GM21717 (cell line): ENCODE data around the gene KCNS3.
"Not testable (repeated sequence)": the region's sequence is repeated elsewhere in the genome, so short reads cannot be mapped to it uniquely, and the experiment has no call there.

Experiments
- ATAC-seq: cut with Tn5 transposase; IDR thresholded peaks from one replicate; pipeline ENCODE4 v1.9.1; 2021; ENCODE audit warnings: mild to moderate bottlenecking, moderate library complexity; ENCODE audit not compliant: unreplicated experiment

Gene KCNS3

DNA sequence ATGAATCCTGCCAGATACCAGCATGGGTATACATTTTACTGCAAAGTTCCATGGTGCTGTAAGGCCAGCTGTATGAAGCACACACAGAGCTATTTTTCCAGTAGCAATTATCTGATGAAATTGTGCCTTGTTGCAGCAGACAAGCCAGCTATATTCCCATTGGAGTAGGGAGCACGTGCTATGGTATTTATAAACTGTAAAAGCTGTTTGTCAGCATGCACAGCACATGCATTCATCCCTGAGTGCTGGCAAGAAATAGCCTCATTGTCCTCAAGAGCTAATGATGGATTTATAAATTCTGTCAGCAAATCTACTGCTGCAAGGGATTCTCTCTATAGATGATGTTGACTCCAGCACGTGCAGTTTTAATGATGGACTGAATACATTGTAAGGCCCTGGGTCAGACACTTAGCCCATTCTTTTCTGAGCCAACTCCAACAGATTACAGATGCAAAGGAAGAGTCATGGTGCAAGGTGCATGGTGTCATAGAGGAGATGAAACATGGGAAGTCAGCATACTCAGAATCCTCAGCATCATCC, 61.7 kb downstream of the KCNS3 start:
- no peak for ATAC-seq

DNA sequence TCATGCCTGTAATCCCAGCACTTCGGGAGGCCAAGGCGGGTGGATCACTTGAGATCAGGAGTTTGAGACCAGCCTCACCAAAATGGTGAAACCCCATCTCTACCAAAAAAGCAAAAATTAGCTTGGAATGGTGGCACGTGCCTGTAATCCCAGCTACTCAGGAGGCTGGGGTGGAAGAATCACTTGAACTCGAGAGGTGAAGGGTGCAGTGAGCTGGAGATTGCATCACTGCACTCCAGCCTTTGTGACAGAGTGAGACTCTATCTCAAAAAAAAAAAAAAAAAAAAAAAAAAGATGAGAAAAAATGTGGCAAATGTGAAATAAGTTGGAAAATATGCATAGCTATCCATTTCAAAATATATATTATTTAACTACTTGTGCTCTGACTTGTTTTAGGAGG, 65.0 kb downstream of the KCNS3 start:
- no peak for ATAC-seq

DNA sequence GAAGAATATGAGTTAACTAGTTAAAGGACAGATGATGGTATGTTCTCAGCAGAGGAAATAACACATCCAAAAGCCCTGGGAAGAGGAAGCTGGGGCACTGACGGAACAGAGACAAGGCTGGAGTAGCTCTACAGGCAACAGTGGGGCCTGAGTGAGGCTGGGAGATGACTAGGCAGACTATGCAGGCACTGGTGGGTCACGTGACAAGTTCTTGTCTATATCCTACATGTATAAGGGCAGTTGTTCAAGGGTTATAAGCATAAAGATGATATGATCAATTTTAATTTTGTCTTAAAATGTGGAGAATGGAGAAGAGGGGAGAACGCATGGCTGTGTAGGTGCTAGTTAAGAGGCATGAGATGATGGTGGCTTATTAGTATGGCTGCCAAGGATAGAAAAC, 68.6 kb downstream of the KCNS3 start:
- no peak for ATAC-seq

- no peak for ATAC-seq
These were observed 71.5 kb downstream of the KCNS3 start for GRCh38 chr2:17950006-17950405.

DNA sequence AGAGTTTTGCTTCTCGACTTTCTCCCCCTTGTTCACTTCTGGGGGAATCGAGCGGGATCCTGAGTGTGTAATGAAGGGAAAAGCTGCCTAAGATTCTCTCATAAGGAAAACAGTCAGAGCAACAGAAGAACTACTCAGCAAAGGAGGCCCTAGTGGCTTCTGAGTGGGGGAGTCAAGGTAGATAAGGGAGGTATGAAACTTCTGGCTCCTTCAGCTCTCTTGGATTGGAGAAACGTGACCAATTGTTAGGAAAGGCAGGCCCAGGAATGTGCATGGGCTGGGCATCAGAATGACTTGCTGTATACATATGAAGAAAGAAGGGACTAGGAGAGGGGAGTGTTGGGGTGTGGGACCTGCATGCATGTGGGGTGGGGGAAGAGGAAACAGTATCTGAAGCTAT, 73.1 kb downstream of the KCNS3 start:
- ATAC-seq = no peak

GRCh38 chr2:17958466-17959092, 80.1 kb downstream of the KCNS3 start:
- ATAC-seq = no peak

DNA sequence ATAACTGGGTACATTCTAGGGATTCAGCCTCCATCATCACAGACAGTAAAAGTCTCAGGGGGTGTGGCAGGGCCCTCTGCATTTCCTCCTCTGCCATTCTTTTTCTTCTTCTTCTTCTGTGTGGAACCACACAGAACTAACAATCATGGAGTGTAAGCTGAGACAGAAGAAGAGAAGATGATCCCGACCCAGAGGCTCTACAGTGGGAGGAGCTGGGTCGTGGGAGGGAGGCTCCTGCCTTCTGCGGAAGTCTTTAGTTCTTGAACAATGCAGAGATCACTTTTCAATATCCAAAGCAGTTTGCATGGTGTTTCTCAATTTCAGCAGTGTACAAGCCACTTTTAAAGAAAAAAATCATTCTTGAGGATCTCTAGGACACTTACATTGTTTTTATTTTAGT, 80.9 kb downstream of the KCNS3 start:
- ATAC-seq = no peak

DNA sequence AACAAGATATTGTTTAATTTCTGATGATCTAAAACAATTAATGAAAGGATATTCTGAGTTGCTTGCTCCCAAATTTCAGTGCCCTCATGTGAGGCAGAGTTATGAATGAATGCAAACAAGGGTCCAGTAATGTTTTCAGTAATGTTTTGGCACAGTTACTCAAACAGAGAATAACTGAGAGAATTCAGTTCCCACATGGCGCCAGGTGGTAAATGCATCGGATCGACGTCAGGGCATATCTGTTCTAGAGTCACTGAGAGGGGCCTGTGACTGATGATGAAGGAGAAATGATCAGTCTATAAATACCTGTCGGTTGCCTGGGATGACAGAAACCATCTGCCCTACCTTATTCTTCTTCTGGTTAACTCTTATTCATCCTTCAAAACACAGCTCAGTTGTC, 81.4 kb downstream of the KCNS3 start:
- peak; percentile 93 for ATAC-seq

DNA sequence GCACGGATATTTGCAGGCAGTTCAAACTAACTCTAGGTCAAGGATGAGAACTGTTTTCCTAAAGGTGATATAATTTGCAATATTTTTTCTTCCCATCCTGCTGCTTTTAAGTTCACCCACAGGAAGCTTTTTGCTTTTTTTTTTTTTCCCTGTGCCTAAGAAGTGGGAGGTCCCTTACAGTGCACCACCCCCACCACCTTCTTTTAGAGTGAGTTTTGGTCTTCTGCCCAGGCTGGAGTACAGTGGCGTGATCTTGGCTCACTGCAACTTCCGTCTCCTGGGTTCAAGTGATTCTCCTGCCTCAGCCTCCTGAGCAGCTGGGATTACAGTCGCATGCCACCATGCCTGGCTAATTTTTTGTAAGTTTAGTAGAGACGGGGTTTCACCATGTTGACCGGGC, 82.5 kb downstream of the KCNS3 start:
- no peak for ATAC-seq

- ATAC-seq = no peak
These were observed 83.3 kb downstream of the KCNS3 start for GRCh38 chr2:17961789-17962188.

DNA sequence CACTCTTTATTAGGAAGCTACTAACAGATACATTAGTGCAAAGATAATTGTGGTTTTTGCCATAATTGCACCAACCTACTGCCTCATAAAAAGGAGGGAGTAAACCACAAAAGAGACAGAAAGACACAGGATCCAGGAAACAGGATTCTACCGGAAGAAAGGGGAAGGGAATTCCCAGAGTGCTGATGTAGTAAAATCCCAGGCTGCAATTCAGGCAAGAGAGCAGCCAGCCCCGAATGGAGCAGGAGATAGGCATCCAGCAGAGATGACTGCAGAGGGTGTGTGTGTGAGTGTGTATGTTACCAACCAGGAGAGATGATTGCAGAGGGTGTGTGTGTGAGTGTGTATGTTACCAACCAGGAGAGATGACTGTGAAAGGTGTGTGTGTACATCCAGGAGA, 84.4 kb downstream of the KCNS3 start:
- ATAC-seq = no peak

DNA sequence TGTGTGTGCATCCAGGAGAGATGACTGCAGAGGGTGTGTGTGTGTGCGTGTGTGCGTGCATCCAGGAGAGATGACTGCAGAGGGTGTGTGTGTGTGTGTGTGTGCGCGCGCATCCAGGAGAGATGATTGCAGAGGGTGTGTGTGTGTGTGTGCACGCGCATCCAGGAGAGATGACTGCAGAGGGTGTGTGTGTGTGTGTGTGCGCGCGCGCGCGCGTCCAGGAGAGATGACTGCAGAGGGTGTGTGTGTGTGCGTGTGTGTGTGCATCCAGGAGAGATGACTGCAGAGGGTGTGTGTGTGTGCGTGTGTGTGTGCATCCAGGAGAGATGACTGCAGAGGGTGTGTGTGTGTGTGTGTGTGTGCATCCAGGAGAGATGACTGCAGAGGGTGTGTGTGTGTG, 85.1 kb downstream of the KCNS3 start:
- not testable (repeated sequence) for ATAC-seq

DNA sequence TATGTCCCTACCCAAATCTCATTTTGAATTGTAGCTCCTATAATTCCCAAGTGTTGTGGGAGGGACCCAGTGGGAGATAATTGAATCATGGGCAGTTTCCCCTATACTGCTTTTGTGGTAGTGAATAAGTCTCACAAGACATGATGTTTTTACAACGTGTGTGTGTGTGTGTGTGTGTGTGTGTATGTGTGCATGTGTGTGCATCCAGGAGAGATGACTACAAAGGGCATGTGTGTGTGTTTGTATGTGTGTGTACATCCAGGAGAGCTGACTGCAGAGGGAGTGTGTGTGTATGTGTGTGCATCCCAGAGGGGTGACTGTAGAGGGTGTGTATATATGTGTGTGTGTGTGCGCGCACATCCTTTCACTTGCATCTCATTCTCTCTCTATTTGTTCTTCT, 86.7 kb downstream of the KCNS3 start:
- no peak for ATAC-seq

DNA sequence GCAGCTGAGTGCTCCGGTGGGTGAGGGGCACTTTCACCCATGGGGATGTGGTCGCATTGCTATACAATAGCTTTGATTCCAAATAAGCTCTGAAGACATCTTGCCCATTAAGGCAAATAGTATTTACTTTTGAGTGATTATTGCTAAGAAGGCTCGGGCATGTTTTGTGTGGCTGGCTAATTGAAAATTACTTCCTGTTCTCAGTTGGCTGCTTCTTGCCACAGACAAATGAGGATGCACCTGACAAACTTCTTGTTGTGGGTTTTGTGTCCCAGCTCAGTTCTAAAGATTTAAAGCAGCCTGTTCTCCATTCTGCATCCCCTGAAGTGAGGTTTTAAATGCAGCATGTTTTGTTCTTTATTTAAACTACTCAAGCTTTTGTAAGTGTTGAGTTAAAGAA, 88.3 kb downstream of the KCNS3 start:
- no peak for ATAC-seq

- ATAC-seq = no peak
These were observed 91.2 kb downstream of the KCNS3 start for GRCh38 chr2:17969661-17970060.

DNA sequence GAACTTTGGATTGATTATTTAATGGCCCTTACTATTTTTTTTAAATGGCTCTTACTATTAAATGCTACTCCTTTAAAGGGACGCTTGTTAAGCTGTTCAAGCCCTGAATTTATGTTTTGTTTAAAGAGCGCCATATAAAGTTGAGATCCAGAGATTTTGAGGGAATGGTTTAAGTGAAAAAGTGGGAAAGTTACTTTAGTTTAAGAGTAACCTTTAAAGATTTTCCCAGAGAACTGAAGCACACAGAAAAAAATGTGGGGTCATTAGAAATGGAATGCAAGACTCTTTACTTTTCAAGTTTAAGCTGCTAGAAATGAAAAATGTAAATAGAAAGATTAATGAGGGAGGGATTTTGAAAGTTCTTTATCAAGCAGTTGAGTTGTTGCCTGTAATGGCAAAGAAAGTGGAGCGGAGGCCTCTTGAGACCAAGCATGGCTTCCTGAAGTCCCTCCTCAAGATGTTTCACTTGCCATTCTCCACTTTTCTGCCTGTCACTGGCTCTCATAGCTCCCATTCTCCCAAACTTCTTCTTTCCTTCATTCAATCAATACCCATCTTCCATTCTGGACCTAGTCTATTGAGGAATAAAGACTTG, 93.2 kb downstream of the KCNS3 start:
- ATAC-seq = no peak

GRCh38 chr2:17972991-17973390, 94.5 kb downstream of the KCNS3 start:
- ATAC-seq = no peak

- no peak for ATAC-seq
These were observed 96.9 kb downstream of the KCNS3 start for GRCh38 chr2:17975401-17975800.

- ATAC-seq = no peak
These were observed 98.6 kb downstream of the KCNS3 start for GRCh38 chr2:17976871-17977746.

DNA sequence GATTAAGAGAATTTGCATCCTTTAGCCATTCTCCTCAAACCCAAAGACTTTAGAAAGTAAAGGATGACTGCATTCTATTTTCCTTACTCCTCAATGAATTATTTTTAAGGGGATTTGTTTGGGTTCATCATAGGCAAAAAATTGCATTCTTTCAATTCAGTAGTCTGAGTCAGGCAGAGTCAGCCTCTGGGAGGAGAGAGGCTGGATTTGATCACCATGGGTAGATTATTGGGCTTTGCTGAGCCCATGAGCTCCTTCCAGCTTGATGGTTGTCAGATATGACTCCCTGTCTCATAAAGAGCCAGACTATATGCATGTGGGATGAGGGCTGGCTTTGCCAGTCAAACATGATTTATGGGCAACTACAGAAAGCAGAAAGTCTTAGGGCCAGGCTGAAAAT, 101.2 kb downstream of the KCNS3 start:
- ATAC-seq = no peak

DNA sequence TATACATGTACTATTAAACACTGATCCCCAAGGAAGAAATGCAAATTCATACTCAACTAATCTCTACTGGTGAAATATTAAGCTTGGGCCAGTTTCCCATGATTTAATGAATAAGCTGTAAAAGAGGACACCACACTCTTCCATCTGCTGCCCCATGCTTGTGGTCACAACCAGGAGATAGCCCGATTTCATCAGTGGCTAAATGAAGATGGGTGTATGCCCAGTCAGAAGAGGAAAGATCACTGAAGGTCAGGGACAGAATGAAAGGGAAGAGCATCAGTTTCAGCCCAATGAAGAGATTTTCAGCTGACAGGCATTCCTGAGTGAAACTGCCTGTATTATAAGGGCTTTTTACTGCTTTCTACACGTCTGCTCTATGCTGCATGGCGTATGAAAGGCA, 103.5 kb downstream of the KCNS3 start:
- ATAC-seq = no peak
